Measurements from ENCODE around the gene CNTN4. TPM values are rescaled to one million over a fixed set of nuclear protein-coding genes. Genes with fewer than 3 reads are reported as not detected.

Gene CNTN4
- total and polyA plus RNA-seq, 2 experiments from 2014 or later = 0.91 to 4.0 TPM

DNA sequence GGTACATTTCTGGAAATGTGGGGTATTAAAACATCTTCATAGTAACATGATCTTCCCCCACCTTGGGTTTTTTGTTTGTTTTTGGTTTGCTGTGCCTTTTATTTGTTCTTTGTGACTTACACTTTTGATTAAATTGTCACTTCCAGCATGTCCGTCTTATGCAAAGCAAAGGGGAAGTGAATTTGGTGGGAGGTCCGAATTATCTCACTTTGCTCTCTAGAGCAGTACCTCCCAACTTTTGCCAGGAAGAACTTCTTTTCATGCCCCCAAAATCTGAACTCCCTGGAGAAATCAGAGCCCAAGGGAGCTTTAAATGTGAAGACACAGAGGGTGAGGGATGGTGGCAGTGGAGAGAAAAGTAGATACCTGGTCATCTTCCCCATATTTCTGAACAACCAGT is 838.4 kb downstream of the CNTN4 start:
- TF ChIP-seq, protein P1, sequence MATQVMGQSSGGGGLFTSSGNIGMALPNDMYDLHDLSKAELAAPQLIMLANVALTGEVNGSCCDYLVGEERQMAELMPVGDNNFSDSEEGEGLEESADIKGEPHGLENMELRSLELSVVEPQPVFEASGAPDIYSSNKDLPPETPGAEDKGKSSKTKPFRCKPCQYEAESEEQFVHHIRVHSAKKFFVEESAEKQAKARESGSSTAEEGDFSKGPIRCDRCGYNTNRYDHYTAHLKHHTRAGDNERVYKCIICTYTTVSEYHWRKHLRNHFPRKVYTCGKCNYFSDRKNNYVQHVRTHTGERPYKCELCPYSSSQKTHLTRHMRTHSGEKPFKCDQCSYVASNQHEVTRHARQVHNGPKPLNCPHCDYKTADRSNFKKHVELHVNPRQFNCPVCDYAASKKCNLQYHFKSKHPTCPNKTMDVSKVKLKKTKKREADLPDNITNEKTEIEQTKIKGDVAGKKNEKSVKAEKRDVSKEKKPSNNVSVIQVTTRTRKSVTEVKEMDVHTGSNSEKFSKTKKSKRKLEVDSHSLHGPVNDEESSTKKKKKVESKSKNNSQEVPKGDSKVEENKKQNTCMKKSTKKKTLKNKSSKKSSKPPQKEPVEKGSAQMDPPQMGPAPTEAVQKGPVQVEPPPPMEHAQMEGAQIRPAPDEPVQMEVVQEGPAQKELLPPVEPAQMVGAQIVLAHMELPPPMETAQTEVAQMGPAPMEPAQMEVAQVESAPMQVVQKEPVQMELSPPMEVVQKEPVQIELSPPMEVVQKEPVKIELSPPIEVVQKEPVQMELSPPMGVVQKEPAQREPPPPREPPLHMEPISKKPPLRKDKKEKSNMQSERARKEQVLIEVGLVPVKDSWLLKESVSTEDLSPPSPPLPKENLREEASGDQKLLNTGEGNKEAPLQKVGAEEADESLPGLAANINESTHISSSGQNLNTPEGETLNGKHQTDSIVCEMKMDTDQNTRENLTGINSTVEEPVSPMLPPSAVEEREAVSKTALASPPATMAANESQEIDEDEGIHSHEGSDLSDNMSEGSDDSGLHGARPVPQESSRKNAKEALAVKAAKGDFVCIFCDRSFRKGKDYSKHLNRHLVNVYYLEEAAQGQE (IDR thresholded peaks at IDR 0.05; ENCODE audit: unreplicated experiment) = no peak
- TF ChIP-seq, protein P2, sequence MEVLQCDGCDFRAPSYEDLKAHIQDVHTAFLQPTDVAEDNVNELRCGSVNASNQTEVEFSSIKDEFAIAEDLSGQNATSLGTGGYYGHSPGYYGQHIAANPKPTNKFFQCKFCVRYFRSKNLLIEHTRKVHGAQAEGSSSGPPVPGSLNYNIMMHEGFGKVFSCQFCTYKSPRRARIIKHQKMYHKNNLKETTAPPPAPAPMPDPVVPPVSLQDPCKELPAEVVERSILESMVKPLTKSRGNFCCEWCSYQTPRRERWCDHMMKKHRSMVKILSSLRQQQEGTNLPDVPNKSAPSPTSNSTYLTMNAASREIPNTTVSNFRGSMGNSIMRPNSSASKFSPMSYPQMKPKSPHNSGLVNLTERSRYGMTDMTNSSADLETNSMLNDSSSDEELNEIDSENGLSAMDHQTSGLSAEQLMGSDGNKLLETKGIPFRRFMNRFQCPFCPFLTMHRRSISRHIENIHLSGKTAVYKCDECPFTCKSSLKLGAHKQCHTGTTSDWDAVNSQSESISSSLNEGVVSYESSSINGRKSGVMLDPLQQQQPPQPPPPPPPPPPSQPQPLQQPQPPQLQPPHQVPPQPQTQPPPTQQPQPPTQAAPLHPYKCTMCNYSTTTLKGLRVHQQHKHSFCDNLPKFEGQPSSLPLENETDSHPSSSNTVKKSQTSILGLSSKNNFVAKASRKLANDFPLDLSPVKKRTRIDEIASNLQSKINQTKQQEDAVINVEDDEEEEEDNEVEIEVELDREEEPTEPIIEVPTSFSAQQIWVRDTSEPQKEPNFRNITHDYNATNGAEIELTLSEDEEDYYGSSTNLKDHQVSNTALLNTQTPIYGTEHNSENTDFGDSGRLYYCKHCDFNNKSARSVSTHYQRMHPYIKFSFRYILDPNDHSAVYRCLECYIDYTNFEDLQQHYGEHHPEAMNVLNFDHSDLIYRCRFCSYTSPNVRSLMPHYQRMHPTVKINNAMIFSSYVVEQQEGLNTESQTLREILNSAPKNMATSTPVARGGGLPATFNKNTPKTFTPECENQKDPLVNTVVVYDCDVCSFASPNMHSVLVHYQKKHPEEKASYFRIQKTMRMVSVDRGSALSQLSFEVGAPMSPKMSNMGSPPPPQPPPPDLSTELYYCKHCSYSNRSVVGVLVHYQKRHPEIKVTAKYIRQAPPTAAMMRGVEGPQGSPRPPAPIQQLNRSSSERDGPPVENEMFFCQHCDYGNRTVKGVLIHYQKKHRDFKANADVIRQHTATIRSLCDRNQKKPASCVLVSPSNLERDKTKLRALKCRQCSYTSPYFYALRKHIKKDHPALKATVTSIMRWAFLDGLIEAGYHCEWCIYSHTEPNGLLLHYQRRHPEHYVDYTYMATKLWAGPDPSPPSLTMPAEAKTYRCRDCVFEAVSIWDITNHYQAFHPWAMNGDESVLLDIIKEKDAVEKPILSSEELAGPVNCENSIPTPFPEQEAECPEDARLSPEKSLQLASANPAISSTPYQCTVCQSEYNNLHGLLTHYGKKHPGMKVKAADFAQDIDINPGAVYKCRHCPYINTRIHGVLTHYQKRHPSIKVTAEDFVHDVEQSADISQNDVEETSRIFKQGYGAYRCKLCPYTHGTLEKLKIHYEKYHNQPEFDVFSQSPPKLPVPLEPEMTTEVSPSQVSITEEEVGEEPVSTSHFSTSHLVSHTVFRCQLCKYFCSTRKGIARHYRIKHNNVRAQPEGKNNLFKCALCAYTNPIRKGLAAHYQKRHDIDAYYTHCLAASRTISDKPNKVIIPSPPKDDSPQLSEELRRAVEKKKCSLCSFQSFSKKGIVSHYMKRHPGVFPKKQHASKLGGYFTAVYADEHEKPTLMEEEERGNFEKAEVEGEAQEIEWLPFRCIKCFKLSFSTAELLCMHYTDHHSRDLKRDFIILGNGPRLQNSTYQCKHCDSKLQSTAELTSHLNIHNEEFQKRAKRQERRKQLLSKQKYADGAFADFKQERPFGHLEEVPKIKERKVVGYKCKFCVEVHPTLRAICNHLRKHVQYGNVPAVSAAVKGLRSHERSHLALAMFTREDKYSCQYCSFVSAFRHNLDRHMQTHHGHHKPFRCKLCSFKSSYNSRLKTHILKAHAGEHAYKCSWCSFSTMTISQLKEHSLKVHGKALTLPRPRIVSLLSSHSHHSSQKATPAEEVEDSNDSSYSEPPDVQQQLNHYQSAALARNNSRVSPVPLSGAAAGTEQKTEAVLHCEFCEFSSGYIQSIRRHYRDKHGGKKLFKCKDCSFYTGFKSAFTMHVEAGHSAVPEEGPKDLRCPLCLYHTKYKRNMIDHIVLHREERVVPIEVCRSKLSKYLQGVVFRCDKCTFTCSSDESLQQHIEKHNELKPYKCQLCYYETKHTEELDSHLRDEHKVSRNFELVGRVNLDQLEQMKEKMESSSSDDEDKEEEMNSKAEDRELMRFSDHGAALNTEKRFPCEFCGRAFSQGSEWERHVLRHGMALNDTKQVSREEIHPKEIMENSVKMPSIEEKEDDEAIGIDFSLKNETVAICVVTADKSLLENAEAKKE (CRISPR knock-in tag; IDR thresholded peaks at IDR 0.05) = no peak
- TF ChIP-seq EZH2 (IDR thresholded peaks at IDR 0.05; ENCODE audit: low read depth, unreplicated experiment) = no peak
- no peak for TF ChIP-seq ETS1 (IDR thresholded peaks at IDR 0.05)
- TF ChIP-seq JUNB (IDR thresholded peaks at IDR 0.05; ENCODE audit: unreplicated experiment) = no peak
- TF ChIP-seq CREB1 (CRISPR knock-in tag; IDR thresholded peaks at IDR 0.05; ENCODE audit: low read depth) = no peak
- no peak for TF ChIP-seq ZNF331 (CRISPR knock-in tag; IDR thresholded peaks at IDR 0.05; ENCODE audit: low read depth)
- no peak for TF ChIP-seq NANOG (IDR thresholded peaks at IDR 0.05; ENCODE audit: borderline replicate concordance)
- TF ChIP-seq ZNF114 (CRISPR knock-in tag; IDR thresholded peaks at IDR 0.05) = no peak
- no peak for TF ChIP-seq CTCF (conservative IDR thresholded peaks at IDR 0.05; ENCODE audit: low read depth in 2 of 2)
- no peak for TF ChIP-seq POLR2AphosphoS5 (IDR thresholded peaks at IDR 0.05; ENCODE audit: low read depth)
- TF ChIP-seq STAT1 (IDR thresholded peaks at IDR 0.05; ENCODE audit: unreplicated experiment) = no peak
- peaks cover 57% of the 10 kb centered on the region for H3K36me3 Mint-ChIP-seq (ENCODE audit: low read depth)
- no peak overlapping the region for H3K4me3 Mint-ChIP-seq
- no peak for ATAC-seq
- no peaks in the 10 kb centered on the region for H3K4me1 Mint-ChIP-seq
- H3K9me2 ChIP-seq (ENCODE audit: insufficient read depth) = no peaks in the 10 kb centered on the region
- no peak overlapping the region for H3K4me3 ChIP-seq
- H3K79me2 ChIP-seq (replicated peaks; ENCODE audit: insufficient read depth) = no peaks in the 10 kb centered on the region
- H3K27ac Mint-ChIP-seq = no peak overlapping the region
- no peaks in the 10 kb centered on the region for H4K20me1 ChIP-seq (replicated peaks; ENCODE audit: insufficient read depth)
- H3F3A ChIP-seq (replicated peaks; ENCODE audit: low read depth) = no peaks in the 10 kb centered on the region
- H3K4me1 ChIP-seq (ENCODE audit: insufficient read depth) = 0 out of 2 replicates have a peak, but pooled peaks cover 4% of the 10 kb centered on the region
- H3K9me3 Mint-ChIP-seq = peaks cover 98% of the 10 kb centered on the region
- H3K36me3 ChIP-seq (ENCODE audit: insufficient read depth) = no peaks in the 10 kb centered on the region
- H3K27ac ChIP-seq (ENCODE audit: low read depth) = no peak overlapping the region
- no peaks in the 10 kb centered on the region for H3K27me3 ChIP-seq (ENCODE audit: insufficient read depth)
- peak overlapping the region; percentile 70 for H2AFZ ChIP-seq
- DNase-seq (ENCODE audit: low spot score) = no peak
- H3K27me3 Mint-ChIP-seq (ENCODE audit: insufficient read depth, low read depth, poor library complexity) = peaks cover 3% of the 10 kb centered on the region
- H3K4me2 ChIP-seq = no peak overlapping the region

Measured in GM23338 (cell line).